Measurements from ENCODE around the gene ORAI1.

DNA sequence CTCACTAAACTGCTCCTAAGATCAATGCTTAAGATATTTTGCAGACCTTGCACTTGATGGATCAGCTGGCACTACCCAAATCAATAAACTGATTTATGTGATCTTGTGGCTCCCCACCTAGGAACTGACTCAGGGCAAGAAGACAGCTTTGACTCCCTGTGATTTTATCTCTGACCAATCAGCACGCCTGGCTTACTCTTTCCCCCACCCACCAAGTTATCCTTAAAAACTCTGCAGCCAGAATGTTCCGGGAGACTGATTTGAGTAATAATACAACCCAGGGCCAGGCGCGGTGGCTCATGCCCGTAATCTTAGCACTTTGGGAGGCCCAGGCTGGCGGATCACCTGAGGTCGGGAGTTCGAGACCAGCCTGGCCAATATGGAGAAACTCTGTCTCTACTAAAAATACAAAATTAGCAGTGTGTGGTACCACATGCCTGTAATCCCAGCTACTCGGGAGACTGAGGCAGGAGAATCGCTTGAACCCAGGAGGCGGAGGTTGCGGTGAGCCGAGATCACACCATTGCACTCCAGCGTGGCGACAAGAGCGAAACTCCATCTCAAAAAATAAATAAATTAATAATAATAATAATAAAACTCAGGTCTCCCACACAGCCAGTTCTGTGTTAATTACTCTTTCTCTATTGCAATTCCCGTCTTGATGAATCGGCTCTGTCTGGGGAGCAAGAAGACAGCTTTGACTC, 31.1 kb downstream of the ORAI1 start:
- no peak for TF ChIP-seq POLR2A (IDR thresholded peaks at IDR 0.05)
- TF ChIP-seq, protein P1, sequence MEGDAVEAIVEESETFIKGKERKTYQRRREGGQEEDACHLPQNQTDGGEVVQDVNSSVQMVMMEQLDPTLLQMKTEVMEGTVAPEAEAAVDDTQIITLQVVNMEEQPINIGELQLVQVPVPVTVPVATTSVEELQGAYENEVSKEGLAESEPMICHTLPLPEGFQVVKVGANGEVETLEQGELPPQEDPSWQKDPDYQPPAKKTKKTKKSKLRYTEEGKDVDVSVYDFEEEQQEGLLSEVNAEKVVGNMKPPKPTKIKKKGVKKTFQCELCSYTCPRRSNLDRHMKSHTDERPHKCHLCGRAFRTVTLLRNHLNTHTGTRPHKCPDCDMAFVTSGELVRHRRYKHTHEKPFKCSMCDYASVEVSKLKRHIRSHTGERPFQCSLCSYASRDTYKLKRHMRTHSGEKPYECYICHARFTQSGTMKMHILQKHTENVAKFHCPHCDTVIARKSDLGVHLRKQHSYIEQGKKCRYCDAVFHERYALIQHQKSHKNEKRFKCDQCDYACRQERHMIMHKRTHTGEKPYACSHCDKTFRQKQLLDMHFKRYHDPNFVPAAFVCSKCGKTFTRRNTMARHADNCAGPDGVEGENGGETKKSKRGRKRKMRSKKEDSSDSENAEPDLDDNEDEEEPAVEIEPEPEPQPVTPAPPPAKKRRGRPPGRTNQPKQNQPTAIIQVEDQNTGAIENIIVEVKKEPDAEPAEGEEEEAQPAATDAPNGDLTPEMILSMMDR (IDR thresholded peaks at IDR 0.05), result no peak
